Endothelial cell of umbilical vein (primary cell): Measurements from ENCODE around the gene GRHPR.

Experiments
- GATA2 ChIP-seq: IDR thresholded peaks from 2 replicates; pipeline ENCODE4 v1.7.0; 2011; ENCODE audit warnings: low read depth, mild to moderate bottlenecking, moderate library complexity, mixed read lengths, low read length; ENCODE audit not compliant: insufficient read length, insufficient read depth
- POLR2A ChIP-seq: IDR thresholded peaks from 2 replicates; pipeline ENCODE4 v1.6.1; 2012; ENCODE audit warnings: low read depth, mild to moderate bottlenecking, control low read depth, low read length

GRCh38 chr9:37436540-37436939 is 14.0 kb downstream of the GRHPR start:
- TF ChIP-seq POLR2A (no peak), GATA2 (no peak)
